Measurements from ENCODE around the gene EME1. TPM values are rescaled to one million over a fixed set of nuclear protein-coding genes. Genes with fewer than 3 reads are reported as not detected.

Gene EME1
- total RNA-seq, 1 experiment from 2014 or later = 9.2 TPM

DNA sequence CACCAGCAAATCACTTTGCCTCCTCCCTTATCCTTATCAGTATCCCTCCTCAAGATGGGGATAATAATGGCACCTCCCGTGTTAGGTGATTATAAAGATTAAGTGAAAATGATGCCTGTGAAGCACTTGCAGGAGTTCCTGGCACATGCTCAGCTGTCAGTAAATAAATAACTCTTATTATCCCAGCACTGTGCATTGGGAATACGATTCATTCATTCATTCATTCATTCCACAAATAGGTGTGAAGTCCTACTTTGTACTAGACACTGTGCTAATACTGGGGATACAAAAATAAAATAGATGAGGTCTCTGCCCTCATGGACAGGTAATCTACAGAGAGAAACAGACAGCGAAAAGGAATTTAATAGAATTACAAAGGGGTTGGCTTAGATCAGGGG, 25.1 kb upstream of the EME1 start:
- no peak for DNase-seq (ENCODE audit: low read depth)

DNA sequence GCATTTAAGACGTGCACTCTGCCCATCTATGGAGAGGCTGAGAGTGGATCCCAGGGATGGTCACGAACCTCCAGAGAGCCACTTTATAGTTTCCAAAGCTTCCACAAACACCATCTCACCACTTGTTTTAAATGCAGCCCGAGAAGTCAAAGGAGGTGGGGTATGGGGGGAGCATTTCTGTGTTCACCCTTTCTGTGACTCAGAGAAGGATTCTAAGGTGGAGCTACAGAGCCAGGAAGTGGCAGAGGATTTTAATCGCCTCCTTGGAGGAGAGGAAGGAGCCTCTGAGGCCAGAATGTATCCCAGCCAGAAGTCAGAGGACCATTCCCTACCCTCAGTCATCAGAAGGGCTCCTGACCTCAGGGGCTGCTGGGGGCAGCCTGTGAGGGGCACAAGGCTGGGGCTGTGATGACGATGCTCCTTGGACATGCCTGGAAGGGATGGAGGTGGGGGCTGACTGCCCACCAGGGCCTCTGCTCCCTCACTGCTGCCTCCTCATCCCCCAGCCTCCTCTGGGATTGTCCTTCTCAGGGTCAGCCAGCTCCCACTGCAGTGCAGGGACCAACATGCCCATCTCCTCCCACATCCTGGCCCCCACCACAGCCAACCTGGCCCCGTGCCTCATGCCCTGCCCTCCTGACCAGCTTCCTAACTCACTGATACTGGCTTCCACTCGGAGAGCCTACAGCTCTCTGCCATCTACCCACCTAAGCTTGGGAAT, 24.3 kb upstream of the EME1 start:
- DNase-seq (ENCODE audit: low read depth) = peak; percentile 38

DNA sequence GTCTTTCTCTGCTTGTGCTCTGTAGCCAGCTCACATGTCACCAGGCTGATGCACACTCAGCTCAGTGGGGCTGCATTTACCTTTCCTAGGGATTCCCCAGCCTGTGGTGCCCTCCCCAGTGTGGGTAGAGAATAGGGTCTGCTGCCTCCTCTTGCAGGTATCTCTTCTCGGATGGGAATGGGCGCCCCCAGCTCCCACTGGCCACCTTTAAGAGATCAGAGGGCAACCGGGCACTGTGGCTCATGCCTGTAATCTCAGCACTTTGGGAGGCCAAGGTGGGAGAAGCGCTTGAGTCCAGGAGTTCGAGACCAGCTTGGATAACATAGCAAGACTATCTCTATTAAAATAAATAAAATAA, 23.8 kb upstream of the EME1 start:
- DNase-seq (ENCODE audit: low read depth) = no peak

DNA sequence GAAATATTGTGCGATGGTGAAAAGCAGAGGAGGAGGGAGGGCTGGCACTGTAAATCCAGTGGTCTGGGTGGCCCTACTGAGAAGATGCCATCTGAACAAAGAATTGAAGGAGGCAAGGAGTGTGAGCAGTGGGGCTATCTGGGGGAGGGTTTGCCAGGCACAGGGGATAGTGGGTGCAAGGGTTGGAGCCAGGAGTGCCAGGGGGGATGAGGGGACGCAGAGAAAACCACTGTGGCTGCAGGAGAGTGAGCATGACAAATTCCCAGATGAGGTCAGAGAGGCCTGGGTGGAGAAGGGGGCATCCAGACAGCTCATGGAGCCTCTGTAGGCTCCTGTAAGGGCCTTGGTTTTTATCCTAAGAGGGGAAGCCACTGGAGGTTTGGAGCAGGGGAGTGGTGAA, 22.3 kb upstream of the EME1 start:
- no peak for DNase-seq (ENCODE audit: low read depth)

DNA sequence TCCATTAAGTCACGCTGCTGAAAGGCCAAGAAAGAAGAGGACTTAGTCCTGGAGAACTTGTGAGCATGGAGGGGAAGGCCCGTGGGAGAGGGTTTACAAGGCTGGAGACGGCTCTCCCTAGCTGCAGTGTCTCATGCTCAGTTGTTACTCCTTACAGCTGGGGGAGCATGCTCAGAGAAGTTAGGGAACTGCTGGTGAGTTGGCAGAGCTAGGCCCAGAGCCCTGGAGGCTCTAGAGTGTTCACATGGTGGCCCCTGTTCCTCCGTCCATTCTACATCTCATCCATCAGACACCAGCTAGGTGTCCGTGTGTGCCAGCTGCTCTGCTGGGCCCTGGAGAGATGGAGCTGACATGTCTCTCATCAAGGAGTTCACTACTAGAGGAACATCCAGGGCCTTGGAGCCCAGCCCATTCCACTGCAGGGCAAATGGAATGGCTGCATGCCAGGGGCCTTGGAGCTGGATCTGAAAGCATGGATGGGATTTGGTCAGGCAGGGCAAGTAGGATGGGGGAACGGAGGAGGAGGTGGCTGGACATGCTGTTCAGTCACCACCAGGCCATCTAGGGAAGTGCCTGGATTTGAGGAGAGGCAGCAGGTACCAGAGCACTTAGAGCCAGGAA, 20.8 kb upstream of the EME1 start:
- DNase-seq (ENCODE audit: low read depth) = no peak

DNA sequence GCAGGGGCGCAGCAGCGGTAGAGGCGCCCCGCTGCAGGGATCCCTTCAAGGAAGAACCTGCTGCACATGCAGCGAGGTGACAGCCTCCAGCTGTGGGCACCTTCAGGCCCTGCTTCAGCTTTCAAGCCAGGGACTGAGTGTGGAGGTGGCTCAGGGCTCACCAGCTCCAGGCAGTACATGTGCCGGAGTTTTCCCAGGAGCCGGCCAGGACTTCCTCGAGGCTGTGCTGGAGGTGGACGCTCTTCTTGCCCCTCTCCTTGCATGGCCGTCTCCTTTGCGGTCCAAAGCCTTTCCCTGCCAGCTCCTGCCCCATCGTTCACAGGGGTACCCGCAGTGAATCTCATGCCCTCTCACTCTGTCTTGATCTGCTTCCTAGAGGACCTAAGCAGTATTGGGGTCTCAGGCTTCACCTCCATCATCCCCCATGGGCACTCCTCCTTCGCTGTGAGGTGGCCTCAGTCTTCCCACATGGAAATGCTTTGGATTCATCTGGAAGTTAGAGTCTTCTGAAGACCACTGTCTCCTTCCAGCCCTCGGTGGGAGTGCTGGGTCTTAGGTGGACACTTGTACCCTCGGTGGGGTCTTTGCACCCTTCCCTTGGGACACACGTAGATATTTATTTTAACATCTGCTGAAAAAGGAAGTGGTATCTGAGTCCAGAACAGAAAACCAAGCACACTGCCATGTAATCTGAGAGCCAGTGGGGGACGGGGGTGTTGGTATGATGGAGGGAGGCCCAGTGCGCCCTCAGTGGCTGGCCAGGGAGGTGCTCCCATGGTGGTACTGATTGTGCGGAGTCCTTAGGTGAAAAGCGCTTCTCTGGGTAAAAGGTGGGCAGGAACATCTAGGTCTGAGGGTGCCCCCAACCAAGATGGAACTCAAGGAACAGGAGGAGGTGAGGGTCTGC, 20.1 kb upstream of the EME1 start:
- DNase-seq (ENCODE audit: low read depth) = no peak

DNA sequence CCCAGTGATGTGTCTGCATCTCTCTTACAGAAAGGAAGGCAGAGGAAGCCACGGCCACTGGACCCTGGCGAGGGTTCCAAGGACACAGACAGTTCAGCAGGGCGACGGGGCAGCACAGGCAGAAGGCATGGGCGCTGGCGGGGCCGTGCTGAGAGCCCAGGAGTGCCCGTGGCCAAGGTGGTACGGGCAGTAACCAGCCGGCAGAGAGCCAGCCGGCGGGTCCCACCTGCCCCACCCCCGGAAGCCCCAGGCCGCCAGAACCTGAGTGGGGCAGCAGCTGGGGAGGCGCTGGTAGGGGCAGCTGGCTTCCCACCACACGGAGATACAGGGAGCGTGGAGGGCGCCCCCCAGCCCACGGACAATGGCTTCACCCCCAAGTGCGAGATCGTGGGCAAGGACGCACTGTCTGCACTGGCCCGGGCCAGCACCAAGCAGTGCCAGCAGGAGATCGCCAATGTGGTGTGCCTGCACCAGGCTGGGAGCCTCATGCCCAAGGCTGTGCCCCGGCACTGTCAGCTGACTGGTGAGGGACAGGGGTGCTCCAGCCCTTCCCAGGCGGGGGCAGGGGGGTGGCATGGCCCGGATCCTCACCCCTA, 19.3 kb upstream of the EME1 start:
- DNase-seq (ENCODE audit: low read depth) = no peak

DNA sequence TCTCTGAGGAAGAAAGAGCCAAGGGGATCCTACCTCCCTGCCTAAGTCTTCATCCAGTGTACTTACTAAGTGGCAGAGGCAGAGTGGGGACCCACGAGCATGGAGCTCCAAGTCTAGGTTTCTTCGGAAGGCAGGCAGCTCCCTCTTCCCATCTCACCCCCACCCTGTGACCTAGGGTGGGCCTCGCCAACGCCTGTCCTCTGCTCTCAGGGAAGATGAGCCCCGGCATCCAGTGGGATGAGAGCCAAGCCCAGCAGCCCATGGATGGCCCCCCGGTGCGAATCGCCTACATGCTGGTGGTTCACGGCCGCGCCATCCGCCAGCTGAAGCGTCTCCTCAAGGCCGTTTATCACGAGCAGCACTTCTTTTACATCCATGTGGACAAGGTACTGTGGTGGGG, 18.8 kb upstream of the EME1 start:
- DNase-seq (ENCODE audit: low read depth) = no peak

DNA sequence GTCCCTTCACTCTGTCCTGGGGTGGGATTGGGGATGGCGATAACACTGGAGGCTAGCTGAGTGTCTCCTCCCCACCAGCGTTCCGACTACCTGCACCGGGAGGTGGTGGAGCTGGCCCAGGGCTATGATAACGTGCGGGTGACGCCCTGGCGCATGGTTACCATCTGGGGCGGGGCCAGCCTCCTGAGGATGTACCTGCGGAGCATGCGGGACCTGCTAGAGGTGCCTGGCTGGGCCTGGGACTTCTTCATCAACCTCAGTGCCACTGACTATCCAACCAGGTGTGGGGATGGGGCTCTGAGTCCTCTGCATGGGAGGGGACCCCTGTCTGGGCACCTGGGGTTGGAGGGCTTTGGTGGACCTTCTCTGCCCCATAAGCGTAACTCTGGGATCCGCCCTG, 18.3 kb upstream of the EME1 start:
- DNase-seq (ENCODE audit: low read depth) = no peak

DNA sequence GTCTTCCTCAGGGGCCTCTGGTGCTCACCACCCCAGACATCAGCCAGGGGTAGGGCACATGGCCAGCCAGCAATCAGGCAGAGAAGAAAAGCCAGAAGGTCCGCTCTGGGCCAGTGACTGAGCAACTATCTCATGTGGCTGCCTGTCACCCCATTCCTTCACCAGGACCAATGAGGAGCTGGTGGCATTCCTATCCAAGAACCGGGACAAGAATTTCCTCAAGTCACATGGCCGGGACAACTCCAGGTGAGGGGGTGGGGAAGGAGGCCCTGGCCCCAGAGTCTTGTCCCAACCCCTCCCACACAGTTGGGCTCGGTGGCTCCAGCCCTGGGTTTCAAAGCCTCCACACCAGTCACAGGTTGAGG, 17.7 kb upstream of the EME1 start:
- DNase-seq (ENCODE audit: low read depth) = no peak

DNA sequence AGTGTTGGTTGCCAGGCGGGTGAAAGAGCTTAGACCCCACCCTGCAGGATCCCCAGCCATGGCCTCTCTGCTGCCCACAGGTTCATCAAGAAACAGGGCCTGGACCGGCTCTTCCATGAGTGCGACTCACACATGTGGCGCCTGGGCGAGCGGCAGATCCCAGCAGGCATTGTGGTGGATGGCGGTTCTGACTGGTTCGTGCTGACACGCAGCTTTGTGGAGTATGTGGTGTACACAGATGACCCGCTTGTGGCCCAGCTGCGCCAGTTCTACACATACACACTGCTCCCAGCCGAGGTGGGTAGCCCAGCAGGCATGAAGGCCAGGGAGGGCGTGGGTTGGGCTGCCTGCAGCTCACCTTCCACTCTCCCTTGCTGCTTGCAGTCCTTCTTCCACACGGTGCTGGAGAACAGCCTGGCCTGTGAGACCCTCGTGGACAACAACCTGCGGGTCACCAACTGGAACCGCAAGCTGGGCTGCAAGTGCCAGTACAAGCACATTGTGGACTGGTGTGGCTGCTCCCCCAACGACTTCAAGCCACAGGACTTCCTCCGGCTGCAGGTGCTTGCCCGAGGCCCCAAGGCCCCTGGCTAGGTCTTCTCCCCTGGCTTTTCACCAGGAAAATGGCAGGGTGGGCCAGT, 17.2 kb upstream of the EME1 start:
- DNase-seq (ENCODE audit: low read depth) = no peak

DNA sequence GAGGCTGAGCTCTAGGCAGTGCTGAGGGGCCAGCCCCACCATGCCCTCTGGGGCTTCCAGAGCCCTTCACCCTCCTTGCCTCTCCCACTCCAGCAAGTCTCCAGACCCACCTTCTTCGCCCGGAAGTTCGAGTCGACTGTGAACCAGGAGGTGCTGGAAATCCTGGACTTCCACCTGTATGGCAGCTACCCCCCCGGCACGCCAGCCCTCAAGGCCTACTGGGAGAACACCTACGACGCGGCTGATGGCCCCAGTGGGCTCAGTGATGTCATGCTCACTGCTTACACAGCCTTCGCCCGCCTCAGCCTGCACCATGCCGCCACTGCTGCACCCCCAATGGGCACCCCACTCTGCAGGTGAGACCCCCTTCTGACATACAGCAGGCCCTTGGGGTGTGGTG, 16.6 kb upstream of the EME1 start:
- no peak for DNase-seq (ENCODE audit: low read depth)

DNA sequence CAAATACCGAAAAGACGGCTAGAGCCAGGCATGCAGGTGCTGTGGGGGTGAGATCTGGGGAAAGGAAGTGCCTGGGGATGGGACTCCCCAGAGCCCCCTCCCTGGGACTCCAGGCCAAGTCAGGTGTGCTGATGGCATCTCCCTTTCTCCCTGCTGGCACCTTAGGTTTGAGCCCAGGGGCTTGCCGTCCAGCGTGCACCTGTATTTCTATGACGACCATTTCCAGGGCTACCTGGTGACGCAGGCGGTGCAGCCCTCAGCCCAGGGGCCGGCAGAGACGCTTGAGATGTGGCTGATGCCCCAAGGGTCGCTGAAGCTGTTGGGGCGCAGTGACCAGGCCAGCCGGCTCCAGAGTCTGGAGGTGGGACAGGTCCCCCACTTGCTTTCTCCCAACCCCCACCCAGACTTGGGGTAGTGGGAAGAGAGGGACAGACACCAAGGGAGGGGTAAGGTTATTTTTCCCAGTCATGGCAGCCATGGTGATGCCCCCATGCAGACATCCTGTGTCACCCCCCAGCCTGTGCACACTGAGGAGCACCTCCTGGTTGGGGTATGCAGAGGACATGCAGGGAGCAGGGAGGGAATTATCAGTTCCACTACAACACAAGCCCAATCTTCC, 16.0 kb upstream of the EME1 start:
- no peak for DNase-seq (ENCODE audit: low read depth)

DNA sequence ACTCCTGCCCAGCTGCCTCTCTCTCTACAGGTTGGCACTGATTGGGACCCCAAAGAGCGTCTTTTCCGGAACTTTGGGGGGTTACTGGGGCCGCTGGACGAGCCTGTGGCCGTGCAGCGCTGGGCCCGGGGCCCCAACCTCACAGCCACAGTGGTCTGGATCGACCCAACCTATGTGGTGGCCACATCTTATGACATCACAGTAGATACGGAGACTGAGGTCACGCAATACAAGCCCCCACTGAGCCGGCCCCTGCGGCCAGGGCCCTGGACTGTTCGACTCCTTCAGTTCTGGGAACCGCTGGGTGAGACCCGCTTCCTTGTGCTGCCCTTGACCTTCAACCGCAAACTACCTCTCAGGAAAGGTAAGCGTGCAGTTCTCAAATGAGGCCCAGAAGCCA, 14.9 kb upstream of the EME1 start:
- no peak for DNase-seq (ENCODE audit: low read depth)

DNA sequence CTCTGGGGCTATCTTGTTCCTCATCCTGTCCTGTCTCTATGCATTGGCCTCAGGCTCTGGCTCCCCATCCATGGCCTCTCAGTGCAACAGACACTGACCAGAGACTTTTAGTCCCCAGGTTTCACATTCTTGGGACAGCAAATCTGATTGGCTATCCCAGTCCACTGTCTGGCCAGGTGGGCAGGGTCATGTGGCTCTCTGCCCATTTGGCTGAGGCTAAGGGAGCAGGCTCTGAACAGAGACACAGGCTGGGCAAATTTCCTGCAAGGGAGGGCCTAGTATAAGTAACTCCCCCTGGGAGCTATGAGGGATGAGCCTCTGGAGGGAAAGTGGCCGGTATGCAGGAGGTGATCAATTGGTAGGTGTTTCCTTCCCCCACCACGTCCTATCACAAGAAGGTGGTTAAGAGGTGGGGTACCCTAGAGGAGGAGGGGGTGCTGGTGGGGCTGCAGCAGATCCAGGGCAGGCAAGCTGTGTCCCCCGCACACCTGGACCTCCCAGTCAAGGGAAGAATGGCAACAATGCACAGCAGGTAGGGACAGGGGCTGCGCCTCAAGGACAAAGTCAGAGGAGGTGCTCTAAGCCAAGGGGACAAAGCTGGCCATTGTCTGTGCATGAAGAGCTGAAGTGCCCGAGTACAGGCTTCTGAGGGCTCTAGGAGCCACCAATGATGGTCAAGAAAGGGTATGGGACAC, 13.9 kb upstream of the EME1 start:
- DNase-seq (ENCODE audit: low read depth) = no peak

DNA sequence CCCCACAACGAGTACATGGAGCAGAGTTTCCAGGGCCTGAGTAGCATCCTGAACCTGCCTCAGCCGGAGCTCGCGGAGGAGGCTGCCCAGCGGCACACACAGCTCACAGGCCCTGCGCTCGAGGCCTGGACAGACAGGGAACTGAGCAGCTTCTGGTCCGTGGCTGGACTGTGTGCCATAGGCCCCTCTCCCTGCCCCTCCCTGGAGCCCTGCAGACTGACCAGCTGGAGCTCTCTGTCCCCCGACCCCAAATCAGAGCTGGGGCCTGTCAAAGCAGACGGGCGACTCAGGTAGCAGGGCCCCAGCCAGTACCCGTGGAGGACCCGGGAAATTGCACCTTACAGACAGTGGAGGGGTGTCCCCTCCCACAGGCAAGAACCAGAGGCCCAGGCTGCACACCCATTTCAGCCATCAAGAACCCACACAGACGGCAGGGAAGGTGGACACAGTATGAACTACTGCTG, 13.0 kb upstream of the EME1 start:
- no peak for DNase-seq (ENCODE audit: low read depth)

DNA sequence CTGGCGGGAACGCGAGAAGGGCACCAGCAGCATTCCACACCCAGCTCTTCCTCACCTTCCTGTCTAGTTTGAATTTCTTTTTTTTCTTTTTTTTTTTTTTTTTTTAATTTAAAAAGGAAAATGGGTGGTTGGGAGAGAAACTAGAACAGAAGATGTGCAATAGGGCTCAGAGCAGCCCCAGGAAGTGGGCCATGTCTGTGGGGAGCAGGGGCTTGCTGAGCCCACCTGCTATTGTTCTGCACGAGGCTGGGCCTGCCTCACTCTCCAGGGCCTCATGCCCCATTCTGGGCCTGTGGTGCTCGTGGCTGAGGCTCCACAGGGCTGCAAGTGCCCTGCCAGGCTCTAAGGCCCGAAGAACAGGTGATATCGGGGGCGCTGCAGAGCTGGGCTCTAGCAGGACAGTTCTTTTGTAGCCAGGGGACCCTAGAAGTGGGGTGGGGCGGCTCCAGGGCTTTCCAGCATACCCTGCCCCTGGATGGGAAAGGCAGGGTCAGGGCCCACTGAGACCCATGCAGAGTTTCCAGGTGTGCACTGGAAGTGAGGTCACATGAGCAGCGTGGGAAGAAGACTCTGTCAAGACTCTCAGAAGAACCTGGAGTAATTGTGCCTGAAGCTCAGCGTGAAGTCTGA, 12.4 kb upstream of the EME1 start:
- no peak for DNase-seq (ENCODE audit: low read depth)

DNA sequence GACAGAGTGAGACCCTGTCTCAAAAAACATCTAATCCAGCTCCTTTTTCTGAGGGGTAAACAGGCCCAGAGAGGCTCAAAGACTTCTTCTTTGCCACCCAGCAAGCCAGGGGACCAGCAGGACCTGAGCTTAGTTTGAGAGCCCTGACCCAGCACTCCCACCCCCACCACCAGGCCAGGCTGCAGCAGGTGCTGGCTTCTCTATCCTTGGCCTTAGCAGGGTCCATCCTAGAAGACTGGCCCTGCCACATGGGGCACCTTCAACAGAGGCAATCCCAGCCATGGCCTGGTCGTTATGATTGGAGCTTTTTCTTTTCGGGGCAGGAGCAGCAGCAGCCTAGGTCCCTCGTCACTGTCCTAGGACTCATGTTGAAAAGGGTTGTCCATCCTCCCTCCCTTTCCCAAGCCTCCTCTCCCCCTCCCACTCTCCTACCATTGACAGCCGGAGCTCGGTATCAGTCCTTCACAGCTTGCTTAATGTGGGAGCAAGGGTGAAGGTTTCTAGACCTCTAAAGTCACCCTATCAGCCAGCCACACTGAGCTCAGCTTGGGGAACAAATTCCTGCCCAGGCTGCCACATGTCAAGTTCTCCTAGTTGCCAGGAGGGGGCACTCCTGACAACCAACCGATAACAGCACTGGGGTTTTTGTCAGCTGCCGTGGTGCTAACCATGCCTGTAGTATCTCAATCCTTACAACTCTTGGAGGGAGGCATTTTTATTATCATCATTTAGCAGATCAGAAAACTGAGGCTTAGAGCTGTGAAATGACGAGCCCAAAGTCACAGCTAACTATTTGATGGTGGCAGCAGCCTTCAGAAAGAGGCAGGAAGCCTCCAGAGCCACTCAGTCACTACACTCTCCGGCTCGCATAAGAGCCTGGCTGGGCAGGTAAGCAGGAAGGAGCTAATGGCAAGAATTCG, 11.2 kb upstream of the EME1 start:
- DNase-seq (ENCODE audit: low read depth) = peak; percentile 47

DNA sequence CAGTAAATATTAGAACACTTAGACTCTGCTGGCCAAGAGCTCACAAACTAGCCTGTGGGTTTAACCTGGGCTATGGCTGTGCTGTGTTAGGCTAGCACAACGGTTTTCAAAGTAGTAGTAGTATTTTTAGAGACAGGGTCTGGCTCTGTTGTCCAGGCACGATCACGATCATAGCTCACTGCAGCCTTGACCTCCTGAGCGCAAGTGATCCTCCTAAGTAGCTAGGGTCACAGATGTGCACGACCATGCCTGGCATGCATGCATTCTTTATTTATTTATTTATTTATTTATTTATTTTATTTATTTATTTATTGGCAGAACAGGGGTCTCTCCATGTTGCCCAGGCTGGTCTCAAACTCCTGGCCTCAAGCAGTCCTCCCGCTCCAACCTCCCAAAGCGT, 10.4 kb upstream of the EME1 start:
- DNase-seq (ENCODE audit: low read depth) = no peak
